Measurements from ENCODE around the gene ATP1B2. TPM values are rescaled to one million over a fixed set of nuclear protein-coding genes. Genes with fewer than 3 reads are reported as not detected.

Gene ATP1B2
- total and polyA plus RNA-seq, 9 of the 15 experiments (the other 6 are each of a cell fraction or from before 2014, with no cell fraction given), result 0.23 to 6.0 (median 0.99) TPM

GRCh38 chr17:7650509-7651096 is at the start of gene ATP1B2 (continued):
- TF ChIP-seq ATF1 (CRISPR knock-in tag; IDR thresholded peaks at IDR 0.05) (no peak), ATF1 (tag; IDR thresholded peaks at IDR 0.05) (no peak), ETS2 (tag; IDR thresholded peaks at IDR 0.05; ENCODE audit: borderline replicate concordance, poor library complexity, severe bottlenecking) (no peak), ZNF3 (CRISPR knock-in tag; IDR thresholded peaks at IDR 0.05) (no peak), POLR2A (conservative IDR thresholded peaks at IDR 0.05) (peak; percentile 68), NFATC3 (IDR thresholded peaks at IDR 0.05) (no peak), POLR3A (IDR thresholded peaks at IDR 0.05; ENCODE audit: borderline replicate concordance, extremely low read depth, insufficient read depth, insufficient read length) (no peak), FOXM1 (IDR thresholded peaks at IDR 0.05; ENCODE audit: low read depth) (no peak), FOXM1 (CRISPR knock-in tag; IDR thresholded peaks at IDR 0.05; ENCODE audit: low read depth) (no peak), HOXB6 (CRISPR knock-in tag; IDR thresholded peaks at IDR 0.05; ENCODE audit: borderline replicate concordance) (no peak), CTBP1 (IDR thresholded peaks at IDR 0.05; ENCODE audit: borderline replicate concordance) (peak; percentile 8; the same call in 1 of the 2 replicates), POLR2AphosphoS5 (IDR thresholded peaks at IDR 0.05; ENCODE audit: control insufficient read depth, insufficient read depth, low read depth, low read length) (peak; percentile 40; the same call in 1 of the 2 replicates), KLF6 (CRISPR knock-in tag; IDR thresholded peaks at IDR 0.05; ENCODE audit: borderline replicate concordance) (no peak), HMG20A (CRISPR knock-in tag; conservative IDR thresholded peaks at IDR 0.05) (no peak), KDM1A (IDR thresholded peaks at IDR 0.05) (peak in 1 of 2 experiments; percentile 21; a peak in 1 of 4 replicates), ILK (tag; IDR thresholded peaks at IDR 0.05; ENCODE audit: borderline replicate concordance, low read depth) (no peak), CAMTA2 (CRISPR knock-in tag; conservative IDR thresholded peaks at IDR 0.05) (no peak), SRF (CRISPR knock-in tag; IDR thresholded peaks at IDR 0.05) (peak in 1 of 2 experiments; percentile 62; a peak in 1 of 4 replicates), ZC3H4 (CRISPR knock-in tag; IDR thresholded peaks at IDR 0.05; ENCODE audit: borderline replicate concordance) (no peak)
- TF ChIP-seq, protein P1, sequence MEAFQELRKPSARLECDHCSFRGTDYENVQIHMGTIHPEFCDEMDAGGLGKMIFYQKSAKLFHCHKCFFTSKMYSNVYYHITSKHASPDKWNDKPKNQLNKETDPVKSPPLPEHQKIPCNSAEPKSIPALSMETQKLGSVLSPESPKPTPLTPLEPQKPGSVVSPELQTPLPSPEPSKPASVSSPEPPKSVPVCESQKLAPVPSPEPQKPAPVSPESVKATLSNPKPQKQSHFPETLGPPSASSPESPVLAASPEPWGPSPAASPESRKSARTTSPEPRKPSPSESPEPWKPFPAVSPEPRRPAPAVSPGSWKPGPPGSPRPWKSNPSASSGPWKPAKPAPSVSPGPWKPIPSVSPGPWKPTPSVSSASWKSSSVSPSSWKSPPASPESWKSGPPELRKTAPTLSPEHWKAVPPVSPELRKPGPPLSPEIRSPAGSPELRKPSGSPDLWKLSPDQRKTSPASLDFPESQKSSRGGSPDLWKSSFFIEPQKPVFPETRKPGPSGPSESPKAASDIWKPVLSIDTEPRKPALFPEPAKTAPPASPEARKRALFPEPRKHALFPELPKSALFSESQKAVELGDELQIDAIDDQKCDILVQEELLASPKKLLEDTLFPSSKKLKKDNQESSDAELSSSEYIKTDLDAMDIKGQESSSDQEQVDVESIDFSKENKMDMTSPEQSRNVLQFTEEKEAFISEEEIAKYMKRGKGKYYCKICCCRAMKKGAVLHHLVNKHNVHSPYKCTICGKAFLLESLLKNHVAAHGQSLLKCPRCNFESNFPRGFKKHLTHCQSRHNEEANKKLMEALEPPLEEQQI (IDR thresholded peaks at IDR 0.05), result no peak
- TF ChIP-seq, protein P2, sequence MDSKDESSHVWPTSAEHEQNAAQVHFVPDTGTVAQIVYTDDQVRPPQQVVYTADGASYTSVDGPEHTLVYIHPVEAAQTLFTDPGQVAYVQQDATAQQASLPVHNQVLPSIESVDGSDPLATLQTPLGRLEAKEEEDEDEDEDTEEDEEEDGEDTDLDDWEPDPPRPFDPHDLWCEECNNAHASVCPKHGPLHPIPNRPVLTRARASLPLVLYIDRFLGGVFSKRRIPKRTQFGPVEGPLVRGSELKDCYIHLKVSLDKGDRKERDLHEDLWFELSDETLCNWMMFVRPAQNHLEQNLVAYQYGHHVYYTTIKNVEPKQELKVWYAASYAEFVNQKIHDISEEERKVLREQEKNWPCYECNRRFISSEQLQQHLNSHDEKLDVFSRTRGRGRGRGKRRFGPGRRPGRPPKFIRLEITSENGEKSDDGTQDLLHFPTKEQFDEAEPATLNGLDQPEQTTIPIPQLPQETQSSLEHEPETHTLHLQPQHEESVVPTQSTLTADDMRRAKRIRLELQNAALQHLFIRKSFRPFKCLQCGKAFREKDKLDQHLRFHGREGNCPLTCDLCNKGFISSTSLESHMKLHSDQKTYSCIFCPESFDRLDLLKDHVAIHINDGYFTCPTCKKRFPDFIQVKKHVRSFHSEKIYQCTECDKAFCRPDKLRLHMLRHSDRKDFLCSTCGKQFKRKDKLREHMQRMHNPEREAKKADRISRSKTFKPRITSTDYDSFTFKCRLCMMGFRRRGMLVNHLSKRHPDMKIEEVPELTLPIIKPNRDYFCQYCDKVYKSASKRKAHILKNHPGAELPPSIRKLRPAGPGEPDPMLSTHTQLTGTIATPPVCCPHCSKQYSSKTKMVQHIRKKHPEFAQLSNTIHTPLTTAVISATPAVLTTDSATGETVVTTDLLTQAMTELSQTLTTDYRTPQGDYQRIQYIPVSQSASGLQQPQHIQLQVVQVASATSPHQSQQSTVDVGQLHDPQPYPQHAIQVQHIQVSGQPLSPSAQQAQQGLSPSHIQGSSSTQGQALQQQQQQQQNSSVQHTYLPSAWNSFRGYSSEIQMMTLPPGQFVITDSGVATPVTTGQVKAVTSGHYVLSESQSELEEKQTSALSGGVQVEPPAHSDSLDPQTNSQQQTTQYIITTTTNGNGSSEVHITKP (IDR thresholded peaks at IDR 0.05; ENCODE audit: partially characterized antibody), result peak; percentile 35
